ENCODE results near the gene MUC6.

The MUC6 gene

DNA sequence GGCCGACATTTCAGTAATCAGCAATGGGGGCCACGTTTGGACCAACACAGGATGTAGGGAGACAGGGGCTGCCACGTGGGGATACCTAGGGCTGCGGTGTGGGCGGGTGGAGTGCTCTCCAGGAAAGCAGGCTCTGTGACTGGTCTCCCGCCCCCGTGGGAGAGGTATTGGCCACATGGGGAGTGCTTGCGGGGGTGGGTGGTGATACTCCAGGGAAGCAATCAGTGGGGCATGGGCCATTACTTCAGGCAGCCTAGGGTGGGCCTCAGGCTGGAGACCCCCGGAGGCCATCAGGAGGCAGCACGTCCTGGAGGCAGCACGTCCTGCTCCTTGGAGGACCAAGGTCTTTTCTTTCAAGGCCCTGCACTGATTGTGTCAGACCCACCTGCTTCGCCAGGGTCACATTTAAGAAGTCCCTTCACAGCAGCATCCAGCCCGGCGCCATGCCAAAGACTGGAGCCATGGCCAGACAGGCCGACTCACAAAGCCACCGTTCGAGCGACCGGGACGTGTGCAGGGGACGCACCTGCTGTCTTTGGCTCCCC, 35.1 kb upstream of the MUC6 start:
- in situ Hi-C loops (cut with HindIII; ENCODE audit: low sequenced_read_pairs), result no loop called here
- TF ChIP-seq, protein P1, sequence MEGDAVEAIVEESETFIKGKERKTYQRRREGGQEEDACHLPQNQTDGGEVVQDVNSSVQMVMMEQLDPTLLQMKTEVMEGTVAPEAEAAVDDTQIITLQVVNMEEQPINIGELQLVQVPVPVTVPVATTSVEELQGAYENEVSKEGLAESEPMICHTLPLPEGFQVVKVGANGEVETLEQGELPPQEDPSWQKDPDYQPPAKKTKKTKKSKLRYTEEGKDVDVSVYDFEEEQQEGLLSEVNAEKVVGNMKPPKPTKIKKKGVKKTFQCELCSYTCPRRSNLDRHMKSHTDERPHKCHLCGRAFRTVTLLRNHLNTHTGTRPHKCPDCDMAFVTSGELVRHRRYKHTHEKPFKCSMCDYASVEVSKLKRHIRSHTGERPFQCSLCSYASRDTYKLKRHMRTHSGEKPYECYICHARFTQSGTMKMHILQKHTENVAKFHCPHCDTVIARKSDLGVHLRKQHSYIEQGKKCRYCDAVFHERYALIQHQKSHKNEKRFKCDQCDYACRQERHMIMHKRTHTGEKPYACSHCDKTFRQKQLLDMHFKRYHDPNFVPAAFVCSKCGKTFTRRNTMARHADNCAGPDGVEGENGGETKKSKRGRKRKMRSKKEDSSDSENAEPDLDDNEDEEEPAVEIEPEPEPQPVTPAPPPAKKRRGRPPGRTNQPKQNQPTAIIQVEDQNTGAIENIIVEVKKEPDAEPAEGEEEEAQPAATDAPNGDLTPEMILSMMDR (IDR thresholded peaks at IDR 0.05; ENCODE audit: low read depth, low read length, missing control alignments), result no peak
- H3K4me3 ChIP-seq (ENCODE audit: low read depth, low read length), result no peak overlapping the region
- no peak for DNase-seq (ENCODE audit: low read depth)

- in situ Hi-C loops (cut with HindIII; ENCODE audit: low sequenced_read_pairs), result no loop called here
- TF ChIP-seq, protein P1 (IDR thresholded peaks at IDR 0.05; ENCODE audit: low read depth, low read length, missing control alignments), result no peak
- no peak for DNase-seq (ENCODE audit: low read depth)
- no peak overlapping the region for H3K4me3 ChIP-seq (ENCODE audit: low read depth, low read length)
Measured at GRCh38 chr11:1070594-1071462, 34.3 kb upstream of the MUC6 start.

DNA sequence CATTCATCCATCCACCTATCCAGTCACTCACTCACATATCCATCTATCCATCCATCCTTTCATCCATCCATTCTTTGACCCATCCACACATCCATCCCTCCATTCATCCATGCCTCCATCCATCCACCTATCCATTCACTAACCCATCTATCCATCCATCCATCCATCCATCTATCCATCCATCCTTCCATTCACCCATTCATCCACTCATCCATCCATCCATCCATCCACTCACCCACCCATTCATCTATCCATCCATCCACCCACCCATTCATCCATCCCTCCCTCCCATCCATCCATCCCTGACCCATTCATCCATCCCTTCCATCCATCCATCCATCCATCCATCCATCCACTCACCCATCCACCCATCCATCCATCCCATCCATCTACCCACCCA, 33.2 kb upstream of the MUC6 start:
- no peak for DNase-seq (ENCODE audit: low read depth)
- TF ChIP-seq, protein P1 (IDR thresholded peaks at IDR 0.05; ENCODE audit: low read depth, low read length, missing control alignments), result no peak
- H3K4me3 ChIP-seq (ENCODE audit: low read depth, low read length), result no peak overlapping the region
- in situ Hi-C loops (cut with HindIII; ENCODE audit: low sequenced_read_pairs), result no loop called here

- TF ChIP-seq, protein P1 (IDR thresholded peaks at IDR 0.05; ENCODE audit: low read depth, low read length, missing control alignments), result no peak
- DNase-seq (ENCODE audit: low read depth), result no peak
- in situ Hi-C loops (cut with HindIII; ENCODE audit: low sequenced_read_pairs), result no loop called here
- H3K4me3 ChIP-seq (ENCODE audit: low read depth, low read length), result no peak overlapping the region
Measured at GRCh38 chr11:1067812-1068496, 31.4 kb upstream of the MUC6 start.

GRCh38 chr11:1064167-1064566, 27.6 kb upstream of the MUC6 start:
- no peak overlapping the region for H3K4me3 ChIP-seq (ENCODE audit: low read depth, low read length)
- TF ChIP-seq, protein P1 (IDR thresholded peaks at IDR 0.05; ENCODE audit: low read depth, low read length, missing control alignments), result no peak
- no peak for DNase-seq (ENCODE audit: low read depth)
- in situ Hi-C loops (cut with HindIII; ENCODE audit: low sequenced_read_pairs), result no loop called here

DNA sequence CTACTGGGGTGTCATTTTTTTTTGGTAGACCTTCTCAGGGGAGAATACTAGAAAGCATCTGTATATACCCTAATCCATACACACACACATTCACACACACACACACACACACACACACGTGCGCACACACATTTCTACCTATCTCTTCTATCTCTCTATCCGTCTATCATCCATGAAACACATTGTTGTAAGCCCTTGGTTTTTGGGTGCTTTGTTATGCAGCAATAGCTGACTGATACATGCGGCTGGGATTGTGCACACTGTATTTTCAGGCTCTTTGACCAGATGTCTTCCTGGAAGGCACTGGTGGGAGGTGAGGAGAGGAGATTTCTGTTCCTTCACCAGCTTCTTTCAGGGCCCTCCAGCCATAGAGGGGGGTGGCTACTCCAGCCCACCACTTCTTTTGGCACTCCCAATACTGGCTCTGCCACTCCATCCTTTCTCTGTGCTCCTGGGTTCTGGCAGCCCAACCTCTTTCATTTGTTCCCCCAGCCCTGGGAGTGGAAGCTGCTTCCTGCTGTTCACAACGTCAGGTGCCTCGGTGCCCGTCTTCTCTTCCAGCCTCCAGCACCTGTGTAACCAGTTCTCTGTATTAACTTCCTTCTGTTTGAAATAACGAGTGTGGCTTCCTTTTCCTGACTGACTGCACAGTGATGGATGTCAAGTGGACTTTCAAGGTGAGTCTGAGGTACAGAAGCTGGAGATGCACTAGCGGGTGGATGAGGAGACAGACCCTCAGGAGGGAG, 25.7 kb upstream of the MUC6 start:
- no peak overlapping the region for H3K4me3 ChIP-seq (ENCODE audit: low read depth, low read length)
- no peak for DNase-seq (ENCODE audit: low read depth)
- TF ChIP-seq, protein P1 (IDR thresholded peaks at IDR 0.05; ENCODE audit: low read depth, low read length, missing control alignments), result no peak
- in situ Hi-C loops (cut with HindIII; ENCODE audit: low sequenced_read_pairs), result no loop called here

Data from astrocyte of the cerebellum (primary cell).